HepG2 (cell line): ENCODE results near the gene LGI4. TPM values are rescaled to one million over a fixed set of nuclear protein-coding genes. Genes with fewer than 3 reads are reported as not detected.

Experiments
- AHDC1 ChIP-seq: sonication (generic); formaldehyde crosslinking; IDR thresholded peaks from 2 replicates; pipeline ENCODE4 v1.5.1; 2020; ENCODE audit warnings: mild to moderate bottlenecking, missing genetic modification reagents, borderline replicate concordance
- MED8 ChIP-seq: sonication (generic); formaldehyde crosslinking; IDR thresholded peaks from 2 replicates; pipeline ENCODE4 v1.8.1; 2023; ENCODE audit warnings: mild to moderate bottlenecking, missing genetic modification reagents; ENCODE audit not compliant: insufficient replicate concordance
- PAXIP1 ChIP-seq: sonication (generic); formaldehyde crosslinking; conservative IDR thresholded peaks from 2 replicates; pipeline ENCODE4 v1.4.0; 2020; ENCODE audit warnings: mild to moderate bottlenecking, missing genetic modification reagents, moderate library complexity
- PBX2 ChIP-seq: IDR thresholded peaks from 2 replicates; pipeline ENCODE4 v1.6.1; 2016; ENCODE audit warnings: control low read depth
- PPARG ChIP-seq: conservative IDR thresholded peaks from 2 replicates; pipeline ENCODE4 v1.6.1; 2016; ENCODE audit warnings: missing biosample characterization, missing genetic modification reagents
- RBFOX2 ChIP-seq: fragments of 200-400 bp; formaldehyde crosslinking; IDR thresholded peaks from 2 replicates; pipeline ENCODE4 v1.6.1; 2017; ENCODE audit warnings: low read depth, mild to moderate bottlenecking, low read length
- SOX5 ChIP-seq: IDR thresholded peaks from 2 replicates; pipeline ENCODE4 v1.6.1; 2016; ENCODE audit warnings: borderline replicate concordance
- ZNF292 ChIP-seq: sonication (generic); formaldehyde crosslinking; IDR thresholded peaks from 2 replicates; pipeline ENCODE4 v1.8.1; 2022; ENCODE audit warnings: mild to moderate bottlenecking, low read depth, missing genetic modification reagents, borderline replicate concordance
- ZNF33A ChIP-seq: sonication (generic); formaldehyde crosslinking; IDR thresholded peaks from 2 replicates; pipeline ENCODE4 v1.5.1; 2020; ENCODE audit warnings: missing genetic modification reagents, mild to moderate bottlenecking, moderate library complexity, borderline replicate concordance
- ZNF362 ChIP-seq: sonication (generic); formaldehyde crosslinking; IDR thresholded peaks from 2 replicates; pipeline ENCODE4 v1.4.0; 2020; ENCODE audit warnings: missing genetic modification reagents, mild to moderate bottlenecking, borderline replicate concordance
- polyA plus RNA-seq, 8 experiments: library from polyadenylated mRNA; depleted of rRNA in 3 of 8; stranded (reverse) in 7 of 8; unstranded in 1 of 8; fragments of >200 nt; fragmentation: Illumina TruSeq in 4 of 8; extraction: Trizol in 4 of 8; gene quantifications; 2 replicates each; pipeline versions ENCODE4 v1.2.1 to v1.2.3, GENCODE V29; 2011 to 2016; ENCODE audit warnings: low read depth in 4 of 8, missing spikeins in 1 of 8, mixed read lengths in 1 of 8; ENCODE audit not compliant: insufficient read depth in 1 of 8
- total RNA-seq, 5 experiments: library from RNA; depleted of rRNA; stranded (reverse); fragments of >200 nt; fragmentation: Illumina TruSeq; extraction: Trizol; gene quantifications; 2 replicates each; pipeline ENCODE4 v1.2.3, GENCODE V29; 2016; ENCODE audit warnings: low read depth in 1 of 5

Gene LGI4
- total and polyA plus RNA-seq, 2 of the 13 experiments (the other 11 are each of a cell fraction or from before 2014, with no cell fraction given): 2.8 TPM; not detected in 1

- TF ChIP-seq PAXIP1 (CRISPR knock-in tag) (peak; percentile 93), PPARG (CRISPR knock-in tag) (0 out of 2 replicates have a peak, but pooled peaks have one; percentile 14), ZNF292 (CRISPR knock-in tag) (no peak), MED8 (CRISPR knock-in tag) (peak; percentile 75), ZNF33A (CRISPR knock-in tag) (no peak), RBFOX2 (peak; percentile 43), SOX5 (CRISPR knock-in tag) (peak; percentile 65; the same call in 1 of the 2 replicates), ZNF362 (no peak), AHDC1 (peak; percentile 74; the same call in 1 of the 2 replicates), PBX2 (CRISPR knock-in tag) (no peak)
These were observed 3.8 kb downstream of the LGI4 start (continued) for GRCh38 chr19:35130761-35131720.
